Esophagus muscularis mucosa (tissue), 4 donors: ENCODE measurements around the gene GABRD. TPM values are rescaled to one million over a fixed set of nuclear protein-coding genes. Genes with fewer than 3 reads are reported as not detected.

ENCODE experiments used
- DNase-seq: peaks from one replicate; pipeline ENCODE4 v3.0.0-alpha.2; 2017; ENCODE audit errors: extremely low spot score
- H3K27ac ChIP-seq, 4 donors: fragments of 200-600 bp; sonication (generic); replicated peaks in 1 of 4; 1 replicate in 3 of 4; 2 replicates in 1 of 4; pipeline ENCODE4 v1.5.1; 2016 to 2019; ENCODE audit warnings: mild to moderate bottlenecking in 1 of 4
- H3K27me3 ChIP-seq, 4 donors: fragments of 200-600 bp; sonication (generic); one replicate each; pipeline versions ENCODE4 v1.5.1 to v1.6.0; 2016 to 2019
- H3K36me3 ChIP-seq, 4 donors: fragments of 200-600 bp; sonication (generic); one replicate each; pipeline ENCODE4 v1.5.1; 2016 to 2019
- H3K4me1 ChIP-seq, 4 donors: fragments of 200-600 bp; sonication (generic); one replicate each; pipeline ENCODE4 v1.5.1; 2016 to 2019
- H3K4me3 ChIP-seq, 4 donors: fragments of 200-600 bp; sonication (generic); 1 replicate in 2 of 4; 2 replicates in 2 of 4; pipeline ENCODE4 v1.5.1; 2016 to 2019; ENCODE audit warnings: mild to moderate bottlenecking in 4 of 4, moderate library complexity in 1 of 4
- H3K9me3 ChIP-seq, 4 donors: fragments of 200-600 bp; sonication (generic); 1 replicate in 3 of 4; 2 replicates in 1 of 4; pipeline ENCODE4 v1.5.1; 2016 to 2019
- CTCF ChIP-seq, 3 experiments: fragments of 200-600 bp in 2 of 3; fragments of 450-650 bp in 1 of 3; sonication (generic) in 2 of 3; IDR thresholded peaks; one replicate each; pipeline ENCODE4 v1.5.1; 2017 to 2019; ENCODE audit warnings: antibody characterized with exemption in 3 of 3, mild to moderate bottlenecking in 2 of 3, moderate library complexity in 1 of 3
- EP300 ChIP-seq: sonication (generic); formaldehyde crosslinking; IDR thresholded peaks from one replicate; pipeline ENCODE4 v1.6.1; 2017; ENCODE audit warnings: antibody characterized with exemption
- POLR2A ChIP-seq: fragments of 450-650 bp; IDR thresholded peaks from one replicate; pipeline ENCODE4 v1.6.1; 2017; ENCODE audit warnings: antibody characterized with exemption, moderate library complexity, mild to moderate bottlenecking, low read depth
- POLR2AphosphoS5 ChIP-seq, 2 donors: sonication (generic); formaldehyde crosslinking; IDR thresholded peaks; one replicate each; pipeline ENCODE4 v1.6.1; 2017; ENCODE audit warnings: antibody characterized with exemption in 2 of 2
- WGBS: methylation state at CpG from one replicate; pipeline ENCODE4 v1.1.5; 2018; 5-methylcytosine and 5-hydroxymethylcytosine counted together
- intact Hi-C: fragments of 100-400 bp; cut with DNase I; formaldehyde crosslinking; loops from one replicate; pipeline ENCODE4 v1.15.1; 2023
- total RNA-seq, 4 donors: library from RNA; depleted of rRNA; stranded (reverse); fragments of >200 nt; gene quantifications; one replicate each; pipeline versions ENCODE4 v1.1.0 to v1.2.1, GENCODE V29; 2016

Gene GABRD
- total RNA-seq, 4 donors from 2014 or later = not detected

GRCh38 chr1:2054560-2054959 is 35.4 kb downstream of the GABRD start:
- intact Hi-C loops = no loop called here

GRCh38 chr1:2055911-2056575 is 36.9 kb downstream of the GABRD start:
- H3K27ac ChIP-seq = no peak overlapping the region
- TF ChIP-seq EP300 (no peak), POLR2A (no peak), POLR2AphosphoS5 (IDR thresholded peaks at IDR 0.05) (no peak), CTCF (IDR thresholded peaks at IDR 0.05) (no peak)
- no peak for DNase-seq
- H3K4me3 ChIP-seq = no peak overlapping the region
- intact Hi-C loops = no loop called here
- H3K27me3 ChIP-seq = peaks cover 0 to 61% (median 3%) of the 10 kb centered on the region in 4 donors
- 91% methylated on average over 24 of the region's 29 CpGs for WGBS
- H3K4me1 ChIP-seq = peaks cover 0 to 4% (median 2%) of the 10 kb centered on the region in 4 donors
- H3K9me3 ChIP-seq = no peaks in the 10 kb centered on the region
- H3K36me3 ChIP-seq = peaks cover 0 to 7% (median 0%) of the 10 kb centered on the region in 4 donors

More at GRCh38 chr1:2054560-2054959, 35.4 kb downstream of the GABRD start:
- no peak for DNase-seq
- H3K27me3 ChIP-seq = peaks cover 0 to 61% (median 16%) of the 10 kb centered on the region in 4 donors
- no peaks in the 10 kb centered on the region for H3K9me3 ChIP-seq
- 86% methylated on average over 22 of the region's 22 CpGs for WGBS
- no peak overlapping the region for H3K4me3 ChIP-seq
- H3K27ac ChIP-seq = no peak overlapping the region
- no peak for TF ChIP-seq POLR2AphosphoS5 (IDR thresholded peaks at IDR 0.05)
- no peak for TF ChIP-seq EP300
- no peak for TF ChIP-seq POLR2A
- no peak for TF ChIP-seq CTCF (IDR thresholded peaks at IDR 0.05)
- H3K4me1 ChIP-seq = peaks cover 8 to 19% (median 14%) of the 10 kb centered on the region in 4 donors
- H3K36me3 ChIP-seq = peaks cover 0 to under 1% (median 0%) of the 10 kb centered on the region in 4 donors

- H3K27me3 ChIP-seq = peaks cover 0 to 60% (median 0%) of the 10 kb centered on the region in 4 donors
- intact Hi-C loops = no loop called here
- H3K9me3 ChIP-seq = no peaks in the 10 kb centered on the region
- no peak for DNase-seq
- H3K4me1 ChIP-seq = no peaks in the 10 kb centered on the region
- no peak overlapping the region for H3K27ac ChIP-seq
- TF ChIP-seq CTCF (IDR thresholded peaks at IDR 0.05) (no peak), POLR2A (no peak), EP300 (no peak), POLR2AphosphoS5 (IDR thresholded peaks at IDR 0.05) (no peak)
- H3K36me3 ChIP-seq = peaks cover 0 to 7% (median 0%) of the 10 kb centered on the region in 4 donors
- WGBS = 94% methylated on average over 25 of the region's 25 CpGs
- H3K4me3 ChIP-seq = no peak overlapping the region
These were observed 37.9 kb downstream of the GABRD start for GRCh38 chr1:2056955-2057590.

- TF ChIP-seq CTCF (IDR thresholded peaks at IDR 0.05) = no peak
- TF ChIP-seq POLR2AphosphoS5 (IDR thresholded peaks at IDR 0.05) = no peak
- no peak for TF ChIP-seq EP300
- no peak for TF ChIP-seq POLR2A
- intact Hi-C loops = no loop called here
- Histone ChIP-seq H3K36me3 (peaks cover 0 to 7% (median 0%) of the 10 kb centered on the region in 4 donors), H3K4me3 (no peak overlapping the region), H3K4me1 (no peaks in the 10 kb centered on the region), H3K9me3 (peaks cover 0 to 5% (median under 1%) of the 10 kb centered on the region in 4 donors), H3K27ac (no peak overlapping the region), H3K27me3 (peaks cover 0 to 54% (median 0%) of the 10 kb centered on the region in 4 donors)
- 88% methylated on average over 32 of the region's 35 CpGs for WGBS
- DNase-seq = no peak
These were observed 40.3 kb downstream of the GABRD start for GRCh38 chr1:2059290-2059953.
